ENCODE results near the gene TRMT1. TPM values are rescaled to one million over a fixed set of nuclear protein-coding genes. Genes with fewer than 3 reads are reported as not detected.
A peak's percentile ranks its signal among the peaks of the same experiment; 100 is the strongest.

Gene TRMT1
- total and polyA plus RNA-seq, 2 donors (not counting 1 experiment from before 2014, with no cell fraction given), result 12.2 to 20.3 TPM

GRCh38 chr19:13146763-13147563, 30.4 kb upstream of the TRMT1 start:
- no peak overlapping the region for H2AFZ ChIP-seq (ENCODE audit: low read length)
- peaks cover 13% of the 10 kb centered on the region for H3K4me1 ChIP-seq (ENCODE audit: control insufficient read depth, extremely low read depth, insufficient read depth, low read length)
- no peaks in the 10 kb centered on the region for H3K27me3 ChIP-seq (ENCODE audit: control insufficient read depth, insufficient read depth, low read length)
- H3K79me2 ChIP-seq (ENCODE audit: control insufficient read depth, insufficient read depth, low read length), result peaks cover 18% of the 10 kb centered on the region
- peak overlapping the region; percentile 0 for H3K27ac ChIP-seq (ENCODE audit: insufficient read depth, low read length)
- H3K4me2 ChIP-seq (ENCODE audit: extremely low read depth, insufficient read depth, low read length), result no peak overlapping the region
- no peak overlapping the region for H3K9ac ChIP-seq (ENCODE audit: insufficient read depth, low read length)
- TF ChIP-seq CTCF (conservative IDR thresholded peaks at IDR 0.05 in 1 of 2, IDR thresholded peaks at IDR 0.05 in 1 of 2; ENCODE audit: low read depth in 1 of 2, low read length in 2 of 2) (no peak), EZH2 (IDR thresholded peaks at IDR 0.05; ENCODE audit: low read length, missing control alignments) (no peak)
- H3K4me3 ChIP-seq (replicated peaks in 1 of 4; ENCODE audit: control extremely low read depth in 1 of 4, insufficient read depth in 1 of 4, low read depth in 3 of 4, low read length in 4 of 4), result no peak overlapping the region
- peaks cover 4% of the 10 kb centered on the region for H3K36me3 ChIP-seq (ENCODE audit: control insufficient read depth, insufficient read depth, low read length)
- no peaks in the 10 kb centered on the region for H3K9me3 ChIP-seq (ENCODE audit: control insufficient read depth, insufficient read depth, low read depth, low read length)
- DNase-seq (ENCODE audit: low read depth in 2 of 2), result peak in 1 of 2 donors; percentile 66
- H4K20me1 ChIP-seq (ENCODE audit: control insufficient read depth, extremely low read depth, insufficient read depth, low read length), result no peaks in the 10 kb centered on the region

- no peak for TF ChIP-seq CTCF (conservative IDR thresholded peaks at IDR 0.05 in 1 of 2, IDR thresholded peaks at IDR 0.05 in 1 of 2; ENCODE audit: low read depth in 1 of 2, low read length in 2 of 2)
- no peak for TF ChIP-seq EZH2 (IDR thresholded peaks at IDR 0.05; ENCODE audit: low read length, missing control alignments)
- Histone ChIP-seq H3K4me3 (replicated peaks in 1 of 4; ENCODE audit: control extremely low read depth in 1 of 4, insufficient read depth in 1 of 4, low read depth in 3 of 4, low read length in 4 of 4) (no peak overlapping the region), H3K79me2 (ENCODE audit: control insufficient read depth, insufficient read depth, low read length) (peaks cover 8% of the 10 kb centered on the region), H3K9ac (ENCODE audit: insufficient read depth, low read length) (no peak overlapping the region), H3K27ac (ENCODE audit: insufficient read depth, low read length) (no peak overlapping the region), H3K27me3 (ENCODE audit: control insufficient read depth, insufficient read depth, low read length) (no peaks in the 10 kb centered on the region), H4K20me1 (ENCODE audit: control insufficient read depth, extremely low read depth, insufficient read depth, low read length) (no peaks in the 10 kb centered on the region), H3K36me3 (ENCODE audit: control insufficient read depth, insufficient read depth, low read length) (peaks cover 34% of the 10 kb centered on the region), H3K9me3 (ENCODE audit: control insufficient read depth, insufficient read depth, low read depth, low read length) (no peaks in the 10 kb centered on the region), H2AFZ (ENCODE audit: low read length) (no peak overlapping the region), H3K4me1 (ENCODE audit: control insufficient read depth, extremely low read depth, insufficient read depth, low read length) (peaks cover 6% of the 10 kb centered on the region), H3K4me2 (ENCODE audit: extremely low read depth, insufficient read depth, low read length) (no peak overlapping the region)
- DNase-seq (ENCODE audit: low read depth in 2 of 2), result no peak
Observed at GRCh38 chr19:13139633-13140311, 23.2 kb upstream of the TRMT1 start.

DNA sequence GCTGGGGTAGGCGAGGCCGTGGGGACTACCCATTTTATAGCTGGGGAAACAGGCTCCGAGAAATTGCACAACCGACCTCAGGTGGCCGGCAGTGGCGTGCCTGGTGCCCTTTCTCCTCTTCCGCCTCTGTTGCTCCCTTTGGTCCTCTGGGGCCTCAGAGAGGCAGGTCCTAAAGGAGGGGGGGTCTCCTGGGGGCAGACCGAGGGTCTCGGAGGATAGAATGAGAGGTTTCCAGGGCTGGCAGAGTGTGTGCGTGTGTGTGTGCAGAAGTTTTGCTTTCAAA, 22.3 kb upstream of the TRMT1 start:
- TF ChIP-seq CTCF (conservative IDR thresholded peaks at IDR 0.05 in 1 of 2, IDR thresholded peaks at IDR 0.05 in 1 of 2; ENCODE audit: low read depth in 1 of 2, low read length in 2 of 2) (no peak), EZH2 (IDR thresholded peaks at IDR 0.05; ENCODE audit: low read length, missing control alignments) (no peak)
- no peak overlapping the region for H3K4me3 ChIP-seq (replicated peaks in 1 of 4; ENCODE audit: control extremely low read depth in 1 of 4, insufficient read depth in 1 of 4, low read depth in 3 of 4, low read length in 4 of 4)
- H3K9ac ChIP-seq (ENCODE audit: insufficient read depth, low read length), result no peak overlapping the region
- no peak overlapping the region for H3K4me2 ChIP-seq (ENCODE audit: extremely low read depth, insufficient read depth, low read length)
- H2AFZ ChIP-seq (ENCODE audit: low read length), result no peak overlapping the region
- no peaks in the 10 kb centered on the region for H3K27me3 ChIP-seq (ENCODE audit: control insufficient read depth, insufficient read depth, low read length)
- peaks cover 32% of the 10 kb centered on the region for H3K36me3 ChIP-seq (ENCODE audit: control insufficient read depth, insufficient read depth, low read length)
- peaks cover 5% of the 10 kb centered on the region for H3K4me1 ChIP-seq (ENCODE audit: control insufficient read depth, extremely low read depth, insufficient read depth, low read length)
- H3K9me3 ChIP-seq (ENCODE audit: control insufficient read depth, insufficient read depth, low read depth, low read length), result no peaks in the 10 kb centered on the region
- no peaks in the 10 kb centered on the region for H4K20me1 ChIP-seq (ENCODE audit: control insufficient read depth, extremely low read depth, insufficient read depth, low read length)
- H3K27ac ChIP-seq (ENCODE audit: insufficient read depth, low read length), result no peak overlapping the region
- peaks cover 16% of the 10 kb centered on the region for H3K79me2 ChIP-seq (ENCODE audit: control insufficient read depth, insufficient read depth, low read length)
- DNase-seq (ENCODE audit: low read depth in 2 of 2), result no peak

Measured in fibroblast of lung (primary cell).